A673 (cell line): ENCODE results near the gene BCAN. TPM values are rescaled to one million over a fixed set of nuclear protein-coding genes. Genes with fewer than 3 reads are reported as not detected.

Source experiments
- BruUV-seq: library from RNA; stranded (reverse); fragments of 400-500 nt; replicated peaks from 2 replicates; lab custom pipeline; 2021; lab: Mats Ljungman, UMichigan
- CTCF ChIA-PET: fragments of 300-600 bp; sonication (Branson Sonifier 250); formaldehyde crosslinking; loops from one replicate; lab custom pipeline; 2022; ENCODE audit warnings: antibody characterized with exemption; lab: Charles Lee
- POLR2A ChIA-PET: fragments of 300-600 bp; sonication (Branson Sonifier 250); formaldehyde crosslinking; loops from one replicate; lab custom pipeline; 2022; ENCODE audit warnings: antibody characterized with exemption; ENCODE audit not compliant: low non-redundant PET; lab: Charles Lee
- DNase-seq: peaks from one replicate; pipeline ENCODE4 v3.0.0-alpha.2; 2015; ENCODE audit warnings: low spot score
- H3K27ac ChIP-seq: fragments of 200-600 bp; sonication (generic); 2 replicates; pipeline ENCODE4 v1.5.1; 2016; ENCODE audit warnings: mixed run types, low read depth, mild to moderate bottlenecking, mixed read lengths, antibody characterized with exemption, low read length; ENCODE audit not compliant: poor library complexity, severe bottlenecking
- H3K27me3 ChIP-seq: fragments of 200-600 bp; sonication (generic); replicated peaks from 2 replicates; pipeline ENCODE4 v1.6.1; 2017; ENCODE audit warnings: mixed run types, low read depth, mild to moderate bottlenecking, mixed read lengths, antibody characterized with exemption, low read length; ENCODE audit not compliant: insufficient read depth, poor library complexity
- H3K36me3 ChIP-seq: fragments of 200-600 bp; sonication (generic); 2 replicates; pipeline ENCODE4 v1.6.1; 2016; ENCODE audit warnings: mixed run types, mild to moderate bottlenecking, mixed read lengths, antibody characterized with exemption, low read length; ENCODE audit not compliant: insufficient read depth, poor library complexity, severe bottlenecking
- H3K4me1 ChIP-seq: fragments of 200-600 bp; sonication (generic); 2 replicates; pipeline ENCODE4 v1.6.1; 2017; ENCODE audit warnings: mixed run types, mild to moderate bottlenecking, mixed read lengths, antibody characterized with exemption, low read length; ENCODE audit not compliant: insufficient read depth, poor library complexity, severe bottlenecking
- H3K4me3 ChIP-seq: fragments of 200-600 bp; sonication (generic); 2 replicates; pipeline ENCODE4 v1.5.1; 2016; ENCODE audit warnings: low read depth, mixed run types, mild to moderate bottlenecking, mixed read lengths, low read length; ENCODE audit not compliant: poor library complexity, severe bottlenecking
- H3K9me3 ChIP-seq: fragments of 200-600 bp; sonication (generic); 2 replicates; pipeline ENCODE4 v1.6.1; 2016; ENCODE audit warnings: mixed run types, low read depth, mild to moderate bottlenecking, mixed read lengths, antibody characterized with exemption, low read length; ENCODE audit not compliant: poor library complexity, severe bottlenecking
- CTCF ChIP-seq: fragments of 300-800, 200-600 bp; sonication (generic); conservative IDR thresholded peaks from 2 replicates; pipeline ENCODE4 v1.5.1; 2017; ENCODE audit warnings: low read depth, mild to moderate bottlenecking, antibody characterized with exemption, low read length, moderate library complexity, mixed read lengths
- EZH2 ChIP-seq: fragments of 200-600 bp; sonication (generic); IDR thresholded peaks from 2 replicates; pipeline ENCODE4 v1.6.1; 2017; ENCODE audit warnings: borderline replicate concordance, low read depth, mild to moderate bottlenecking, mixed read lengths, antibody characterized with exemption, low read length; ENCODE audit not compliant: poor library complexity, severe bottlenecking
- intact Hi-C: fragments of 100-400 bp; cut with micrococcal nuclease; formaldehyde crosslinking; loops from one replicate; pipeline ENCODE4 v1.10.0; 2022; ENCODE audit not compliant: unreplicated experiment
- total RNA-seq: library from RNA; stranded (reverse); gene quantifications from 2 replicates; pipeline ENCODE4 v1.2.3, GENCODE V29; 2021

Gene BCAN
- total RNA-seq, 1 experiment from 2014 or later, result not detected

GRCh38 chr1:156697481-156697880 lies 55.6 kb downstream of the BCAN start:
- ChIA-PET POLR2A (no interaction called here), CTCF (no interaction called here)
- Histone ChIP-seq H3K27ac (no peak overlapping the region), H3K4me3 (no peak overlapping the region), H3K4me1 (peaks cover 13% of the 10 kb centered on the region), H3K27me3 (no peaks in the 10 kb centered on the region), H3K36me3 (no peaks in the 10 kb centered on the region), H3K9me3 (no peaks in the 10 kb centered on the region)
- DNase-seq, result no peak
- TF ChIP-seq CTCF, result no peak
- TF ChIP-seq EZH2, result no peak
- no TSS peak for BruUV-seq
- intact Hi-C loops, result no loop called here

GRCh38 chr1:156698995-156699394 lies 57.1 kb downstream of the BCAN start:
- no peak for TF ChIP-seq CTCF
- no peak for TF ChIP-seq EZH2
- Histone ChIP-seq H3K27ac (no peak overlapping the region), H3K27me3 (no peaks in the 10 kb centered on the region), H3K9me3 (no peaks in the 10 kb centered on the region), H3K4me3 (no peak overlapping the region), H3K36me3 (no peaks in the 10 kb centered on the region), H3K4me1 (peaks cover 11% of the 10 kb centered on the region)
- no peak for DNase-seq
- intact Hi-C loops, result no loop called here
- POLR2A ChIA-PET, result no interaction called here
- BruUV-seq, result no TSS peak
- CTCF ChIA-PET, result interaction anchor here (0.8 kb wide), 1 partner anchor 9 kb away, joined by 5 read pairs; no protein-coding TSS in a partner anchor

GRCh38 chr1:156700736-156701531 lies 59.0 kb downstream of the BCAN start:
- peaks cover 5% of the 10 kb centered on the region for H3K27me3 ChIP-seq
- peaks cover 30% of the 10 kb centered on the region for H3K4me1 ChIP-seq
- ChIA-PET CTCF (interaction anchor here (0.6 to 3.8 kb wide), 2 partner anchors 12 to 256 kb away, joined by 4 to 34 read pairs; no protein-coding TSS in a partner anchor), POLR2A (no interaction called here)
- intact Hi-C loops, result no loop called here
- no peak for TF ChIP-seq CTCF
- no peak overlapping the region for H3K4me3 ChIP-seq
- BruUV-seq, result no TSS peak
- no peak overlapping the region for H3K27ac ChIP-seq
- no peaks in the 10 kb centered on the region for H3K36me3 ChIP-seq
- no peak for DNase-seq
- no peaks in the 10 kb centered on the region for H3K9me3 ChIP-seq
